K562 (cell line): ENCODE results near the gene DCAF10. TPM values are rescaled to one million over a fixed set of nuclear protein-coding genes. Genes with fewer than 3 reads are reported as not detected.

Experiments
- FOXJ3 ChIP-seq: sonication (generic); formaldehyde crosslinking; IDR thresholded peaks from 2 replicates; pipeline ENCODE4 v1.4.0; 2020; ENCODE audit warnings: mild to moderate bottlenecking, missing genetic modification reagents
- HMG20A ChIP-seq: fragments of 450-650 bp; formaldehyde crosslinking; conservative IDR thresholded peaks from 2 replicates; pipeline ENCODE4 v1.4.0; 2020; ENCODE audit warnings: mild to moderate bottlenecking, mixed read lengths
- MEF2A ChIP-seq: IDR thresholded peaks from 2 replicates; pipeline ENCODE4 v1.6.1; 2011; ENCODE audit warnings: low read depth, mild to moderate bottlenecking, low read length, moderate library complexity; ENCODE audit not compliant: control insufficient read depth
- NFIX ChIP-seq: fragments of 250-450 bp; sonication (Bioruptor Pico); IDR thresholded peaks from 2 replicates; pipeline ENCODE4 v1.4.0; 2020; ENCODE audit warnings: low read depth, mild to moderate bottlenecking, moderate library complexity
- NFRKB ChIP-seq: fragments of 450-650 bp; IDR thresholded peaks from 2 replicates; pipeline ENCODE4 v1.6.1; 2016; ENCODE audit warnings: low read depth
- NFXL1 ChIP-seq: fragments of 450-650 bp; formaldehyde crosslinking; IDR thresholded peaks from 2 replicates; pipeline ENCODE4 v1.4.0; 2021; ENCODE audit warnings: mild to moderate bottlenecking
- RBM22 ChIP-seq: fragments of 200-400 bp; formaldehyde crosslinking; IDR thresholded peaks from 2 replicates; pipeline ENCODE4 v1.6.1; 2018; ENCODE audit warnings: low read length, low read depth; ENCODE audit not compliant: poor library complexity, severe bottlenecking
- RBM34 ChIP-seq: fragments of 200-400 bp; formaldehyde crosslinking; IDR thresholded peaks from 2 replicates; pipeline ENCODE4 v1.6.1; 2018; ENCODE audit warnings: low read length, borderline replicate concordance; ENCODE audit not compliant: insufficient read depth
- SMC3 ChIP-seq: conservative IDR thresholded peaks from 2 replicates; pipeline ENCODE4 v1.6.1; 2011; ENCODE audit warnings: low read depth, low read length, improper control_type of control experiment; ENCODE audit not compliant: insufficient read depth
- STAG1 ChIP-seq: sonication (generic); formaldehyde crosslinking; IDR thresholded peaks from 2 replicates; pipeline ENCODE4 v1.5.0; 2020; ENCODE audit warnings: missing genetic modification reagents, borderline replicate concordance
- ZC3H8 ChIP-seq: fragments of 450-650 bp; IDR thresholded peaks from 2 replicates; pipeline ENCODE4 v1.6.1; 2017
- ZNF133 ChIP-seq: fragments of 250-450 bp; sonication (Bioruptor Pico); IDR thresholded peaks from 2 replicates; pipeline ENCODE4 v1.4.0; 2020; ENCODE audit warnings: mild to moderate bottlenecking
- ZNF134 ChIP-seq: fragments of 250-450 bp; sonication (Bioruptor Pico); conservative IDR thresholded peaks from 2 replicates; pipeline ENCODE4 v1.4.0; 2020
- ZNF24 ChIP-seq: fragments of 450-650 bp; IDR thresholded peaks from 2 replicates; pipeline ENCODE4 v1.6.1; 2016
- ZNF696 ChIP-seq: fragments of 250-450 bp; sonication (Bioruptor Pico); conservative IDR thresholded peaks from 2 replicates; pipeline ENCODE4 v1.4.0; 2020; ENCODE audit warnings: mild to moderate bottlenecking, moderate library complexity
- polyA plus RNA-seq, 8 experiments: library from polyadenylated mRNA; depleted of rRNA in 4 of 8; stranded (reverse) in 5 of 8; unstranded in 3 of 8; fragments of >200 nt; fragmentation: Nextera tagmentation in 2 of 8; fragmentation: Illumina TruSeq in 1 of 8; extraction: Ambion mirVana in 2 of 8; extraction: Trizol in 1 of 8; gene quantifications; 2 replicates each; pipeline versions ENCODE4 v1.2.1 to v1.2.3, GENCODE V29; 2011 to 2014; ENCODE audit warnings: inconsistent platforms in 1 of 8, missing spikeins in 1 of 8
- total RNA-seq, 7 experiments: library from RNA; depleted of rRNA in 6 of 7; stranded (reverse); fragments of >200 nt in 6 of 7; fragmentation: Illumina TruSeq in 2 of 7; extraction: Trizol in 2 of 7; gene quantifications; 2 replicates each; pipeline versions ENCODE4 v1.2.1 to v1.2.3, GENCODE V29; 2011 to 2021; ENCODE audit warnings: low replicate concordance in 1 of 7
- TF ChIP-seq, protein P1 (sequence below): sonication (generic); formaldehyde crosslinking; IDR thresholded peaks from 2 replicates; pipeline ENCODE4 v1.4.0; 2020; ENCODE audit warnings: mild to moderate bottlenecking, missing genetic modification reagents
- TF ChIP-seq, protein P2 (sequence below), 2 experiments: IDR thresholded peaks; 2 replicates each; pipeline ENCODE4 v1.6.1; 2012; ENCODE audit warnings: improper control_type of control experiment in 2 of 2, low read depth in 2 of 2, low read length in 2 of 2, borderline replicate concordance in 1 of 2
- TF ChIP-seq, protein P3 (sequence below): fragments of 450-650 bp; formaldehyde crosslinking; IDR thresholded peaks from 2 replicates; pipeline ENCODE4 v1.4.0; 2020; ENCODE audit warnings: mild to moderate bottlenecking
- TF ChIP-seq, protein P4 (sequence below): sonication (generic); formaldehyde crosslinking; IDR thresholded peaks from 2 replicates; pipeline ENCODE4 v1.8.0; 2022; ENCODE audit warnings: mild to moderate bottlenecking, missing genetic modification reagents, borderline replicate concordance
- TF ChIP-seq, protein P5 (sequence below): sonication (generic); formaldehyde crosslinking; IDR thresholded peaks from 2 replicates; pipeline ENCODE4 v1.8.0; 2022; ENCODE audit warnings: missing genetic modification reagents, mild to moderate bottlenecking, moderate library complexity, borderline replicate concordance

Gene DCAF10
- total and polyA plus RNA-seq, 9 of the 15 experiments (the other 6 are each of a cell fraction or from before 2014, with no cell fraction given), result 6.8 to 40.1 (median 16.9) TPM

DNA sequence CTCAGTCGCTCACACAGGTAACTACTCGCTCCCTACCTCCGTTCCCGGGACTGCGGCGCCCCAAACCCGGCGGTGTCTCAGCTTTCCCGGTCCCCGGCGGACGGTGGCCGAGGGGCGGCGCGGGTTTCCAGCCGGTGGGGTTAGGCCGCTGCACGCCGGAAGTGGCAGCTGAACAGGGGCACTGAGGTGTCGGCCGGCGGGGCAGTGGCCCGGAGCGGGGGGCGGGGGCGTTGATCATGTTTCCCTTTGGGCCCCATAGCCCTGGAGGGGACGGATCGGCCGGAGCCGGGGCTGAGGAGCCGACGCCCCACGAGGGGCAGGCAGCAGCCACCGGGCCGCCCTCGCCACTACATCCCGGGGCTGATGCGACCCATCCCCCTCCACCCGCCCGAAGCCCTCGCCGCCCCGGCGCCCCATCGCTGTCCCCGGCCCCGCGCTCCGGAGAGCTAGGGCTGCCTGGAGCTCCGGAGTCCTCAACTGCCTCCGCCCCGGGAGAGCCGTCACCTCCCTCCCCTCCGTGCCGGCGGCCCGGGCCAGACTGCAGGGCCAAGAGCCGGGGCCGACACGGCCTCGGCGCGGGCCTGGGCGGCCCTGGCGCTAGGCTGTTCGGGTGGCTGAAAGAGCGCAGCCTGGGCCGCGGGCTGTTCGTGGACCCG is at the start of gene DCAF10 (continued):
- TF ChIP-seq, protein P1, sequence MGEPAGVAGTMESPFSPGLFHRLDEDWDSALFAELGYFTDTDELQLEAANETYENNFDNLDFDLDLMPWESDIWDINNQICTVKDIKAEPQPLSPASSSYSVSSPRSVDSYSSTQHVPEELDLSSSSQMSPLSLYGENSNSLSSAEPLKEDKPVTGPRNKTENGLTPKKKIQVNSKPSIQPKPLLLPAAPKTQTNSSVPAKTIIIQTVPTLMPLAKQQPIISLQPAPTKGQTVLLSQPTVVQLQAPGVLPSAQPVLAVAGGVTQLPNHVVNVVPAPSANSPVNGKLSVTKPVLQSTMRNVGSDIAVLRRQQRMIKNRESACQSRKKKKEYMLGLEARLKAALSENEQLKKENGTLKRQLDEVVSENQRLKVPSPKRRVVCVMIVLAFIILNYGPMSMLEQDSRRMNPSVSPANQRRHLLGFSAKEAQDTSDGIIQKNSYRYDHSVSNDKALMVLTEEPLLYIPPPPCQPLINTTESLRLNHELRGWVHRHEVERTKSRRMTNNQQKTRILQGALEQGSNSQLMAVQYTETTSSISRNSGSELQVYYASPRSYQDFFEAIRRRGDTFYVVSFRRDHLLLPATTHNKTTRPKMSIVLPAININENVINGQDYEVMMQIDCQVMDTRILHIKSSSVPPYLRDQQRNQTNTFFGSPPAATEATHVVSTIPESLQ, result 0 out of 2 replicates have a peak, but pooled peaks have one; percentile 45
- TF ChIP-seq, protein P2, sequence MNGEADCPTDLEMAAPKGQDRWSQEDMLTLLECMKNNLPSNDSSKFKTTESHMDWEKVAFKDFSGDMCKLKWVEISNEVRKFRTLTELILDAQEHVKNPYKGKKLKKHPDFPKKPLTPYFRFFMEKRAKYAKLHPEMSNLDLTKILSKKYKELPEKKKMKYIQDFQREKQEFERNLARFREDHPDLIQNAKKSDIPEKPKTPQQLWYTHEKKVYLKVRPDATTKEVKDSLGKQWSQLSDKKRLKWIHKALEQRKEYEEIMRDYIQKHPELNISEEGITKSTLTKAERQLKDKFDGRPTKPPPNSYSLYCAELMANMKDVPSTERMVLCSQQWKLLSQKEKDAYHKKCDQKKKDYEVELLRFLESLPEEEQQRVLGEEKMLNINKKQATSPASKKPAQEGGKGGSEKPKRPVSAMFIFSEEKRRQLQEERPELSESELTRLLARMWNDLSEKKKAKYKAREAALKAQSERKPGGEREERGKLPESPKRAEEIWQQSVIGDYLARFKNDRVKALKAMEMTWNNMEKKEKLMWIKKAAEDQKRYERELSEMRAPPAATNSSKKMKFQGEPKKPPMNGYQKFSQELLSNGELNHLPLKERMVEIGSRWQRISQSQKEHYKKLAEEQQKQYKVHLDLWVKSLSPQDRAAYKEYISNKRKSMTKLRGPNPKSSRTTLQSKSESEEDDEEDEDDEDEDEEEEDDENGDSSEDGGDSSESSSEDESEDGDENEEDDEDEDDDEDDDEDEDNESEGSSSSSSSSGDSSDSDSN (IDR thresholded peaks at IDR 0.05; ENCODE audit: borderline replicate concordance in 1 of 2, low read depth in 2 of 2, low read length in 2 of 2), result peak; percentile 96 to 100
- TF ChIP-seq, protein P3, sequence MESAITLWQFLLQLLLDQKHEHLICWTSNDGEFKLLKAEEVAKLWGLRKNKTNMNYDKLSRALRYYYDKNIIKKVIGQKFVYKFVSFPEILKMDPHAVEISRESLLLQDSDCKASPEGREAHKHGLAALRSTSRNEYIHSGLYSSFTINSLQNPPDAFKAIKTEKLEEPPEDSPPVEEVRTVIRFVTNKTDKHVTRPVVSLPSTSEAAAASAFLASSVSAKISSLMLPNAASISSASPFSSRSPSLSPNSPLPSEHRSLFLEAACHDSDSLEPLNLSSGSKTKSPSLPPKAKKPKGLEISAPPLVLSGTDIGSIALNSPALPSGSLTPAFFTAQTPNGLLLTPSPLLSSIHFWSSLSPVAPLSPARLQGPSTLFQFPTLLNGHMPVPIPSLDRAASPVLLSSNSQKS (CRISPR knock-in tag), result no peak
- TF ChIP-seq, protein P4, sequence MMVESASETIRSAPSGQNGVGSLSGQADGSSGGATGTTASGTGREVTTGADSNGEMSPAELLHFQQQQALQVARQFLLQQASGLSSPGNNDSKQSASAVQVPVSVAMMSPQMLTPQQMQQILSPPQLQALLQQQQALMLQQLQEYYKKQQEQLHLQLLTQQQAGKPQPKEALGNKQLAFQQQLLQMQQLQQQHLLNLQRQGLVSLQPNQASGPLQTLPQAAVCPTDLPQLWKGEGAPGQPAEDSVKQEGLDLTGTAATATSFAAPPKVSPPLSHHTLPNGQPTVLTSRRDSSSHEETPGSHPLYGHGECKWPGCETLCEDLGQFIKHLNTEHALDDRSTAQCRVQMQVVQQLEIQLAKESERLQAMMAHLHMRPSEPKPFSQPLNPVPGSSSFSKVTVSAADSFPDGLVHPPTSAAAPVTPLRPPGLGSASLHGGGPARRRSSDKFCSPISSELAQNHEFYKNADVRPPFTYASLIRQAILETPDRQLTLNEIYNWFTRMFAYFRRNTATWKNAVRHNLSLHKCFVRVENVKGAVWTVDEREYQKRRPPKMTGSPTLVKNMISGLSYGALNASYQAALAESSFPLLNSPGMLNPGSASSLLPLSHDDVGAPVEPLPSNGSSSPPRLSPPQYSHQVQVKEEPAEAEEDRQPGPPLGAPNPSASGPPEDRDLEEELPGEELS (CRISPR knock-in tag), result peak; percentile 26; the same call in 1 of the 2 replicates
- TF ChIP-seq FOXJ3 (CRISPR knock-in tag), result no peak
- no peak for TF ChIP-seq ZC3H8
- TF ChIP-seq, protein P5, sequence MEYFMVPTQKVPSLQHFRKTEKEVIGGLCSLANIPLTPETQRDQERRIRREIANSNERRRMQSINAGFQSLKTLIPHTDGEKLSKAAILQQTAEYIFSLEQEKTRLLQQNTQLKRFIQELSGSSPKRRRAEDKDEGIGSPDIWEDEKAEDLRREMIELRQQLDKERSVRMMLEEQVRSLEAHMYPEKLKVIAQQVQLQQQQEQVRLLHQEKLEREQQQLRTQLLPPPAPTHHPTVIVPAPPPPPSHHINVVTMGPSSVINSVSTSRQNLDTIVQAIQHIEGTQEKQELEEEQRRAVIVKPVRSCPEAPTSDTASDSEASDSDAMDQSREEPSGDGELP, result peak; percentile 94
- no peak for TF ChIP-seq ZNF133 (CRISPR knock-in tag)
- TF ChIP-seq ZNF24, result peak; percentile 83
- TF ChIP-seq RBM34, result no peak
- 0 out of 2 replicates have a peak, but pooled peaks have one; percentile 17 for TF ChIP-seq SMC3
- peak; percentile 98 for TF ChIP-seq RBM22
- no peak; the same call in 1 of the 2 replicates for TF ChIP-seq STAG1
- no peak for TF ChIP-seq ZNF134 (CRISPR knock-in tag)
- no peak for TF ChIP-seq NFIX (CRISPR knock-in tag)
- TF ChIP-seq MEF2A, result 0 out of 2 replicates have a peak, but pooled peaks have one; percentile 48
- TF ChIP-seq NFXL1 (CRISPR knock-in tag), result no peak; the same call in 1 of the 2 replicates
- TF ChIP-seq ZNF696 (CRISPR knock-in tag), result no peak
- TF ChIP-seq HMG20A (CRISPR knock-in tag), result no peak
- TF ChIP-seq NFRKB, result 0 out of 2 replicates have a peak, but pooled peaks have one; percentile 3
